GM12892 (cell line): ENCODE results near the gene RNF183.

Experiments used
- POLR2A ChIP-seq: IDR thresholded peaks from 2 replicates; pipeline ENCODE4 v1.6.1; 2011; ENCODE audit warnings: low read depth, low read length, control low read depth
- POLR2AphosphoS5 ChIP-seq: IDR thresholded peaks from 2 replicates; pipeline ENCODE4 v1.6.1; 2011; ENCODE audit warnings: low read depth, low read length, control low read depth
- TAF1 ChIP-seq: IDR thresholded peaks from 2 replicates; pipeline ENCODE4 v1.6.1; 2011; ENCODE audit warnings: low read depth, mild to moderate bottlenecking, control low read depth, low read length, borderline replicate concordance

GRCh38 chr9:113301548-113301947, 1.6 kb downstream of the RNF183 start:
- TF ChIP-seq TAF1: no peak
- no peak for TF ChIP-seq POLR2AphosphoS5
- TF ChIP-seq POLR2A: no peak
